NCI-H82 treated with DMSO at 0.1 percent for 48 hours (cell line): Measurements from ENCODE around the gene SLC38A5.
"Not testable (repeated sequence)": the region's sequence is repeated elsewhere in the genome, so short reads cannot be mapped to it uniquely, and the experiment has no call there.

Experiments
- DNase-seq: peaks from one replicate; lab custom pipeline; 2025; ENCODE audit not compliant: unreplicated experiment; lab: John Stamatoyannopoulos, UW

Gene SLC38A5

DNA sequence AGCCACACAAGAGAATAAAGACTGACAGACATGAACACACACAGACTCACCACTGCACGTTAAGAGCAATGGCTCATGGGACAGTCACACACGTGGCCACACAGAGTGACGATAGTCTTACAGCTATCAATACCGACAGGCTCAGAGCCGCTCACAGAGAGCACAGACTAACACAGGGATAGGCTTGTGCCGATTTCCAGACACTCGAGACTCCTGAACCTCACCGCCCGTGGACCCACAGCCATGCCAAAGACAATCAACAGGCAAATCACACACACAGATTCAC is 716 bp upstream of the SLC38A5 start:
- DNase-seq, result no peak

DNA sequence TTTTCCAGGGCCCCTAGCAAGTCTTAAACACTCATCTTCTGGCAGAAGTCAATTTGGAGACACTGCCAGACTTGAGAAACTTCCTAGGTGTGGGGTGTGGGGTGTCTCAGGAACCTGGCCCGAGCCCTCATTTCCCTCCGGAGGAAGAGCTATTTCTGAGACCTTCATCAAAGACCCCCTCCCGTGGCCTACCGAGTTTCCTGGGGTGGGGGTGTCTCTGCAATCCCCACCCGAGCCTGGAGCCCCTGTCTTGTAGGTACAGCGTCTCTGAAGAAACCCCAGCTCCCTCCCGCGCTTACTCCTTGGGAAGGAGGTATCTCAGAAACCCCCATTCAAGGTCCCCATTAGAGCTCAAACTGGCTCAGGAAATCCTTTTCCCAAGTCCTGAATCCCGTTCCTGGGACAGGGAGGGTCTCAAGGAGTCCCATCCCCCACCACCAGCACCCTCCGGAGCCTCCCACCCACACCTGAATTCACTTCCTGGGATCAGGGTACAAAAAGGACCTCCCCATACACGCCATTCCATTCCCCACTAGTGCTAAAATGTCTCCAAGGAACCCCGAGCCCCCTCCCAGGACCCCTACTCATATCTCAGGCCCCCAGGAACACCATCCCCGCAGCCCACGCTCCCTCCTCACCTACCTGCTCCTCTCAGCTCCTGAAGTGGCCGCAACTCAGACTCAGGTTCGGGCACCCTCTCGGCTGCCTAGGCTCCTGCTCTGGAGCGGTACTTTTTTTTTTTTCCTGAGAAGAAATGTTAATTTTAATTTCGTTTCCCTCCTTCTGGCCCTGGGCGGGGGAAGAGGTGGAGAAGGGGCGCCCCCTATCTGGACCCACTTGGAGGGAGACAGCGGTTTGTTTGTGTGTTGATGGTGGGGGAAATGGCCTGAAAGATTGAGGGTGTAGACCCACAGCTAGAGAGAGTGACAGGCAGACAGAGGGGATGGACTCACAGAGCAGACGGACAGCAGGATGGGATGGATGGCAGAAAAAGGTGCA is 1.1 kb downstream of the SLC38A5 start:
- peak; percentile 67 for DNase-seq

DNA sequence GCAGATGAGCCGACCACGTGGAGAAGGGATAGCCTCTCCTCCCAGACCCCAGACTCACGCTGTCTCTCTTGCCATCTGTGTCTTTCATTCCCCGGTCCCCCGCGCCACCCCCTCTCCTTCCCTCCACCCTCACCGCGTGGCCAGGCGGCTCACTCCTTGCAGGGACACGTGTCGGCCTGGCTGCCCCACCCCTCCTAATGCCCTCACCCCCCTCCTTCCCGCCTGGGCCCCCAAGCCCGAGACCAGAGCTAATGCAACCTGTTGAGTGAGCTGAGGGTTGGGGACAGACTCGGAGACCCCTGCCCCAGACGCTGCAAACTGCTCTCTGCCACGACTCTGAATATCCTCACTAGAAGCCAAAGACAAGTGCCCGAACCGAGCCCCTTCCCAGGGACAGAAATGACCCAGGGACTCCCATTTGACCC is 1.8 kb downstream of the SLC38A5 start:
- peak; percentile 70 for DNase-seq

- no peak for DNase-seq
Measured at GRCh38 chrX:48467281-48467761, 2.7 kb downstream of the SLC38A5 start.

DNA sequence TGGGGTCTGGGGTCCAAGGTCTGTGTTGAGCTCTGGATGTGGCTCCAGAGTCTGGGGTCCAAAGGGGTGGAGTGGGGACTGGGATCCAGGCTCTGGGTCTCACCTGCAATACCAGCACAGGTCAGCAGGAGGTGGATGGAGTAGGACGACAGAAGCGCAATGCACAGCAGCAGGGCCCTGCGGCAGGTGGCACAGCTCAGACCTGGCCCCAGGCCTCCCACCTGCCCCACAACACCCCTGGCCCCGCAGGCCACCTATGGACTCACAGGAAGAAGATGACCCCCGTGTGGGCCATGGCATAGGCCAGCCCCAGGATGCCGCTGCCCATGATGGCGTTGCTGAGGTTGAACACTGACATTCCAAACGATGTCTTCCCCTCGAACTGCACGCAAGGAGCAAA is 3.4 kb downstream of the SLC38A5 start:
- peak; percentile 25 for DNase-seq

GRCh38 chrX:48465336-48465933 is 4.6 kb downstream of the SLC38A5 start:
- no peak for DNase-seq

DNA sequence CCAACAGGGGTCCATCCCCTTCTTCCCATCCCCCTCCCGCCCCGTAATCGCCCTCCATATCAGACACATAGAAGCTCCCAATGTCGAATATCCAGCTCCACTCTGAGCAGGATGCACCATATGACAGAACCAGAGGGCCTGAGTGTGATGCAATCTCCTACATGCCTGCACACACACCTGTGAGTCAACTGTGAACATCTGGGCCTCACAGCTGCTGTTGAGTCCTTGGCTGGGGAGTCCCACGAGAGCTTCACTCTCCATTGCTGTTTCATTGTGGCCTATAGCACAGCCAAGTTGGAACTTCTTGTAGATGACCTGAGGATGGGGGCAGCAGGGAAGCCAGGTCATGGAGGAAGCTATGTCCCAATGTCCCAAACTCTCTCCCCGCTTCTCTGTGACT is 8.2 kb downstream of the SLC38A5 start:
- DNase-seq, result no peak

DNA sequence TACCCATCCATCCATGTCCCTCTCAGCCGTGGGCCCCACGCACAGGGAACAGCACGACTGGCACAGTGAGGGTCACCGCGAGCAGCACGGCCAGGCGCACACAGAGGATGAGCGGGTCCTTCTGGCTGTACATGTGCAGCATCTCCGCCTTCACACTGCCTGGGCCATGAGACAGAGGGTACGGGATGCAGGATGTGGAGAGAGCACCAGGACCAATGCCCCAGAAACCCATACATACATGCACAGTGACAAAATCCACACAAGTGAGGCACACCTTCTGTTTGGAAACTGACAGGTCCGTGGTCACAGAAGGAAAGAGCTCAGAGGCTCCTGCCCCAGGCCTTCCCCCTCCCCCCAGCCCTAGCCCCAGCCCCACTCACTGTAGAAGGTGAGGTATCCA is 9.5 kb downstream of the SLC38A5 start:
- DNase-seq, result no peak

GRCh38 chrX:48460031-48460430 is 10.0 kb downstream of the SLC38A5 start:
- no peak for DNase-seq

DNA sequence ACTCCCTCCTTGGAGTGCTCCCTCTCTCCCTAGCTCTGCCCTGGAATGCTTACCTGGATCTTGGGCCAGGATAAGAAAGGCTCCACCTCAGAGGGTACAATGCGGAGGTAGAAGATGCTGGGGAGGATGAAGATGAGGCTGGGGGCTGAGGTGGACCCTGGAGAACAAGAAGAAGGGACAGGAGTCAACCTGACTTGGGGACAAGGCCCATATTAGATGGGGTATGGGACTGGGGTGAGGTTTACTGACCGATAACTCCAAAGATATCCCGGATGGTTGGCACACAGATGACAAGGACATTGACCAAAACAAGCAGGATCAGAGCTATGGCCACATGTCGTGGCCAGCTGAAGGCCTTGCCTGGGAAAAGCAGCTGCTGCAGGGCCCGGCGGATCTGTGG is 10.6 kb downstream of the SLC38A5 start:
- DNase-seq, result no peak

DNA sequence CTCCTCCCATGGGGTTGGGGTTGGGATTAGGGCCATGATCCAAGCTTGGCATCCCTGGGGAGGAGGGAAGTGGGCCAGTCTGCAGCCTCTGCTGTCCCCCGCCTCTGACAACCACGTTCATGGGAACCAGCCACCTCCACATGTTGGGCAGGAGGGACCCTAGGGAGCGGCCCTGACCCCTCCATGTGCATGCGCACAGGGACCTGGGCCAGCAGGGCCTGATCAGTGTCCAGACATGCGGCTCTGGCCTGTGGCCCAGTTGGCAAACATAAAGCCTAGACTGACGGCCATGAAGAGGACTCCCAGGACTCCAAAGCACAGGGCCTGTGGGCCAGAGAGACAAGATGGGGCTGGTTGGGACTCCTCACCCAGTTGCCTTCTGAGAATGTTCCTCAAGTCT is 11.3 kb downstream of the SLC38A5 start:
- DNase-seq, result no peak

DNA sequence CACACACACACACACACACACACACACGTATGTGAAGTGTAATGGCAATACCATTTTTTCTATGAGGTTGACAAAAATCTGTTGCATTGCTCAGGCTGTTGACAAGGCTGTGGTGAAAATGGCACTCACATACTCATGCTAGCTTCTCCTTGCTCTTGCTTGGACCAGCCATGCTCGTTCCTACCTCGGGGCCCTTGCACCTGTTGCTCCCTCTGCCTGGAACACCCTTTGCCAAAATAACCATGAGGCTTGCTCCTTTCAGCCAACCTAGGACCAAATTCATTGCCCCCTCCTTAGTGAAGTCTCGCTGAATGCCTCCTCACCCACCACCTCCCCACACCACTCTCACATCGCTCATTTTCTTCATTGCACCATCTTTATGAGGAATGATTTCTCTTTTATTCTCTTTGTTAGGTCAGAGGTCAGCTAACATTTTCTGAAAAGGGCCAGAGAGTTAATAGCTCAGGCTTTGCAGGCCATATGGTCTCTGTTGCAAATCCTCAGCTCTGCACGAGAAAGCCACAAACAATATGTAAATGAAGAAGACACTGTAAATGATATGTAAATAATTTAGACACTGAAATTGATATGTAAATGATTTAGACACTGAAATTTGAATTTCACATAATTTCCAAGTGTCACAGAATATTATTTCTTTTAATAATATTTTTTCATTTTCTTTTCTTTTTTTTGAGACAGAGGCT is 13.3 kb downstream of the SLC38A5 start:
- no peak for DNase-seq

GRCh38 chrX:48451708-48452107 is 18.4 kb downstream of the SLC38A5 start:
- DNase-seq, result no peak

DNA sequence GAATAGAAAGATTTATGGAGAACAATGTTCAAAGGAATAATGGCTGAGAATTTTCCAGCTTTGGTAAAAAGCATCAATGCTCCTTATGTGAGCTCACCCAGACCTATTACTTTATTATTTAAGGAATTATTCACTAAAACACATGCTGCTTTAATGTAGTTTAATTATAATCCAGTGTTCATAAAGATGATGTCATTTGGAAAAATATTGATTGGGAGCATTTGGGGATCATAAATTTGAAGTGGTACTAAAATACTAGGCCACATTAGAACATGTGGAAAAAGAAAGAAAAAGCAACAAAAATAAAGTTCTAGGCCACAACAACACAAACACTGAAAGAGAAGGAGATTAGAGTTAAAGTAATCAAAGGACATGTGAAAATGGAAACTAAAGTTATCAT is 20.0 kb downstream of the SLC38A5 start:
- DNase-seq, result no peak

DNA sequence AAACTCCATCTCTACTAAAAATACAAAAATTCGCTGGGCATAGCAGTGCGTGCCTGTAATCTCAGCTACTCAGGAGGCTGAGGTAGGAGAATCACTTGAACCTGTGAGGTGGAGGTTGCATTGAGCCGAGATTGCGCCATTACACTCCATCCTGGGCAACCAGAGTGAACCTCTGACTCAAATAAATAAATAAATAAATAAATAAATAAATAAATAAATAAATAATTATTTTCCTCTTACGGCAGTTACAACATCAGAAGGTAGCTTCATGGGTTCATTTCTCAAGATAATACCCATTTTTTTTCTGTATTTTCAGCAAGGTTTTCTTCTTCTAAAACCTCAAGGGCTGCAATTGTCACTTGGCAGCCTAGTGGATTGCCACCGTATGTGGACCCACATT is 22.9 kb downstream of the SLC38A5 start:
- DNase-seq, result not testable (repeated sequence)

DNA sequence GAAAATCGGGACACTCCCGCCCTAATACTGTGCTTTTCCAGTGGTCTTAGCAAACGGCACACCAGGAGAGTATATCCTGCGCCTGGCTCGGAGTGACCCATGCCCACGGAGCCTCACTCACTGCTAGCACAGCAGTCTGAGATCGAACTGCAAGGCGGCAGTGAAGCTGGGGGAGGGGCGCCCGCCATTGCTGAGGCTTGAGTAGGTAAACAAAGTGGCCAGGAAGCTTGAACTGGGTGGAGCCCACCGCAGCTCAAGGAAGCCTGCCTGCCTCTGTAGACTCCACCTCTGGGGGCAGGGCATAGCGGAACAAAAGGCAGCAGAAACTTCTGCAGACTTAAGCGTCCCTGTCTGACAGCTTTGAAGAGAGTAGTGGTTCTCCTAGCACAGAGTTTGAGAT is 36.3 kb downstream of the SLC38A5 start:
- DNase-seq, result not testable (repeated sequence)

DNA sequence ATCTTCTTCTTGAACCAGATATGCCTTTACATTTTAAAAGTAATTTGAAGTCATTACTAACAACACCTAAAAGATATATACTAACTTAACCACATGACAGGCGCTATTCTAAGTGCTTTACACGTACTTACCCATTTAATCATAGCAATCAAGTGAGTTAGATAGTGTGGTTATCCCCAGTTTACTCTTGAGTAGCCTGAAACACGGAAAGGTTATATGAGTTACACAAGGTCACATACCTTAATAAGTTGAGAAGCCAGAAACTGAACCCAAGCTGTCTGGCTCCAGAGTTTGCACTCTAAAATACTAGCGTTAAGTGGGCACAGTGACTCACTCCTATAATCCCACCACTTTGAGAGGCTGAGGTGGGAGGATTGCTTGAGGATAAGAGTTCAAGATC is 39.9 kb downstream of the SLC38A5 start:
- DNase-seq, result not testable (repeated sequence)

- not testable (repeated sequence) for DNase-seq
Measured at GRCh38 chrX:48429606-48430005, 40.5 kb downstream of the SLC38A5 start.

GRCh38 chrX:48427027-48427716 is 42.9 kb downstream of the SLC38A5 start:
- not testable (repeated sequence) for DNase-seq

DNA sequence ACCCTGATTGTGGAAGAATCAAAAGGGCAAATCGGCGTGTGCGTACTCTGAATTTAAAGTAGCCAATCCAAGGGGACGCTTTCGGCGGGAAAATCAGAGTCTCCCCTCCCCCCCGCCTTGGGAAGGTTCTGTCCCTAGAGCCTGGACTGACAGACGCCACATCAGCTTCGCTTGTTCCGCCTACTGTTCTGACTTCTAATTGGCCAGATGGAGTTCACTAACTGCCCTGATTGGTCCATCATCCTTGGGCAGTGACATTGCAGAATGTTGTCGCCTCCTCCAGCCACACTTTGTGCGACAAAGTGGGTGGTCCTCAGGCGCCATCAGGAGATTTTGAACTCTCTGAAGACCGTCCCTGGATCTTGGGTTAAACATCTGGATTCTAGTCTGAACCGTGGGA is 58.2 kb downstream of the SLC38A5 start, which contains the start of gene SSX4B:
Gene SSX4B, minus strand, starts transcription at position 101 of the 400 bp plus-strand sequence. CDS start 588 bp downstream, outside the sequence.
- DNase-seq, result not testable (repeated sequence)
